Breast epithelium (tissue), 4 donors: Measurements from ENCODE around the gene DNM3. TPM values are rescaled to one million over a fixed set of nuclear protein-coding genes. Genes with fewer than 3 reads are reported as not detected.

Source experiments
- DNase-seq, 2 donors: peaks; one replicate each; pipeline ENCODE4 v3.0.0-alpha.2; 2019; ENCODE audit warnings: low spot score in 2 of 2
- H3K27ac ChIP-seq, 2 donors: fragments of 200-600 bp; sonication (generic) in 1 of 2; one replicate each; pipeline ENCODE4 v1.5.1; 2016 to 2019; ENCODE audit warnings: mild to moderate bottlenecking in 1 of 2
- H3K27me3 ChIP-seq, 2 donors: fragments of 200-600 bp; sonication (generic) in 1 of 2; one replicate each; pipeline versions ENCODE4 v1.5.1 to v1.6.0; 2017 to 2019; ENCODE audit warnings: control low read depth in 1 of 2, mild to moderate bottlenecking in 1 of 2
- H3K36me3 ChIP-seq: fragments of 200-600 bp; one replicate; pipeline ENCODE4 v1.5.1; 2019
- H3K4me1 ChIP-seq, 2 donors: fragments of 200-600 bp; sonication (generic); one replicate each; pipeline ENCODE4 v1.5.1; 2016 to 2019; ENCODE audit warnings: control low read depth in 1 of 2
- H3K4me3 ChIP-seq, 3 donors: fragments of 200-600 bp; sonication (generic); 1 replicate in 2 of 3; 2 replicates in 1 of 3; pipeline ENCODE4 v1.5.1; 2016 to 2019; ENCODE audit warnings: mild to moderate bottlenecking in 3 of 3, moderate library complexity in 2 of 3
- H3K9me3 ChIP-seq, 2 donors: fragments of 200-600 bp; sonication (generic) in 1 of 2; one replicate each; pipeline ENCODE4 v1.5.1; 2016 to 2019; ENCODE audit warnings: control low read depth in 1 of 2
- POLR2A ChIP-seq: fragments of 450-650 bp; IDR thresholded peaks from one replicate; pipeline ENCODE4 v1.6.1; 2016; ENCODE audit warnings: antibody characterized with exemption, mild to moderate bottlenecking, moderate library complexity
- POLR2AphosphoS5 ChIP-seq, 3 donors: sonication (generic); formaldehyde crosslinking; IDR thresholded peaks; one replicate each; pipeline ENCODE4 v1.6.1; 2017; ENCODE audit warnings: antibody characterized with exemption in 3 of 3
- intact Hi-C: fragments of 100-400 bp; cut with DNase I; formaldehyde crosslinking; loops from one replicate; pipeline ENCODE4 v1.15.1; 2023; ENCODE audit warnings: low total_unique reads
- total RNA-seq, 3 donors: library from RNA; depleted of rRNA; stranded (reverse); fragments of >200 nt; gene quantifications; one replicate each; pipeline ENCODE4 v1.1.0, GENCODE V29; 2016
- TF ChIP-seq, protein P1 (sequence below), 3 donors: fragments of 450-650 bp; IDR thresholded peaks; one replicate each; pipeline ENCODE4 v1.5.1; 2016 to 2017; ENCODE audit warnings: antibody characterized with exemption in 3 of 3, mild to moderate bottlenecking in 3 of 3, moderate library complexity in 3 of 3

Gene DNM3
- total RNA-seq, 3 donors from 2014 or later, result 5.1 to 7.5 (median 6.6) TPM

DNA sequence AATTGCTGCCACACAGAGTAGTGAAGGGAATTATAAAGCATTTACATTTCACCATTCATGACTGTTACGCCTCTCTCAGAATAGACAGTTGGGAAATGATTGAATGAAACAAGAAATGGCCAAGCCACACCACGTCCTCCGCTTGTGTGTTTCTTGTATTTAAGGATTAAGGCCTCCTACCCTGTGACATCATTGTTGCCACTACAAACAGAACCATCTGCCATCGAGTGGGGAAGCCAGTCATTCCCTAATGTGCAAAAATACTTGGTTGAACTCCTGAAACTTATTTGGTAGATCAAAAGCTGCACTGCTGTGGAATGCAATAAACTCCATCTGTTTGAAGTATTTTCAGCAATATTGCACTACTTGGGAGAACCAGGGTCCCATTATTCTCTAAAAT is 480.2 kb downstream of the DNM3 start:
- H3K9me3 ChIP-seq, result no peaks in the 10 kb centered on the region
- H3K36me3 ChIP-seq, result no peaks in the 10 kb centered on the region
- peaks cover 0 to 2% of the 10 kb centered on the region in 2 donors for H3K4me1 ChIP-seq
- intact Hi-C loops, result no loop called here
- TF ChIP-seq POLR2AphosphoS5 (IDR thresholded peaks at IDR 0.05) (no peak), POLR2A (no peak)
- TF ChIP-seq, protein P1, sequence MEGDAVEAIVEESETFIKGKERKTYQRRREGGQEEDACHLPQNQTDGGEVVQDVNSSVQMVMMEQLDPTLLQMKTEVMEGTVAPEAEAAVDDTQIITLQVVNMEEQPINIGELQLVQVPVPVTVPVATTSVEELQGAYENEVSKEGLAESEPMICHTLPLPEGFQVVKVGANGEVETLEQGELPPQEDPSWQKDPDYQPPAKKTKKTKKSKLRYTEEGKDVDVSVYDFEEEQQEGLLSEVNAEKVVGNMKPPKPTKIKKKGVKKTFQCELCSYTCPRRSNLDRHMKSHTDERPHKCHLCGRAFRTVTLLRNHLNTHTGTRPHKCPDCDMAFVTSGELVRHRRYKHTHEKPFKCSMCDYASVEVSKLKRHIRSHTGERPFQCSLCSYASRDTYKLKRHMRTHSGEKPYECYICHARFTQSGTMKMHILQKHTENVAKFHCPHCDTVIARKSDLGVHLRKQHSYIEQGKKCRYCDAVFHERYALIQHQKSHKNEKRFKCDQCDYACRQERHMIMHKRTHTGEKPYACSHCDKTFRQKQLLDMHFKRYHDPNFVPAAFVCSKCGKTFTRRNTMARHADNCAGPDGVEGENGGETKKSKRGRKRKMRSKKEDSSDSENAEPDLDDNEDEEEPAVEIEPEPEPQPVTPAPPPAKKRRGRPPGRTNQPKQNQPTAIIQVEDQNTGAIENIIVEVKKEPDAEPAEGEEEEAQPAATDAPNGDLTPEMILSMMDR (IDR thresholded peaks at IDR 0.05), result no peak
- no peak for DNase-seq
- no peak overlapping the region for H3K4me3 ChIP-seq
- peak overlapping the region; percentile 6 to 44 for H3K27ac ChIP-seq
- no peaks in the 10 kb centered on the region for H3K27me3 ChIP-seq

DNA sequence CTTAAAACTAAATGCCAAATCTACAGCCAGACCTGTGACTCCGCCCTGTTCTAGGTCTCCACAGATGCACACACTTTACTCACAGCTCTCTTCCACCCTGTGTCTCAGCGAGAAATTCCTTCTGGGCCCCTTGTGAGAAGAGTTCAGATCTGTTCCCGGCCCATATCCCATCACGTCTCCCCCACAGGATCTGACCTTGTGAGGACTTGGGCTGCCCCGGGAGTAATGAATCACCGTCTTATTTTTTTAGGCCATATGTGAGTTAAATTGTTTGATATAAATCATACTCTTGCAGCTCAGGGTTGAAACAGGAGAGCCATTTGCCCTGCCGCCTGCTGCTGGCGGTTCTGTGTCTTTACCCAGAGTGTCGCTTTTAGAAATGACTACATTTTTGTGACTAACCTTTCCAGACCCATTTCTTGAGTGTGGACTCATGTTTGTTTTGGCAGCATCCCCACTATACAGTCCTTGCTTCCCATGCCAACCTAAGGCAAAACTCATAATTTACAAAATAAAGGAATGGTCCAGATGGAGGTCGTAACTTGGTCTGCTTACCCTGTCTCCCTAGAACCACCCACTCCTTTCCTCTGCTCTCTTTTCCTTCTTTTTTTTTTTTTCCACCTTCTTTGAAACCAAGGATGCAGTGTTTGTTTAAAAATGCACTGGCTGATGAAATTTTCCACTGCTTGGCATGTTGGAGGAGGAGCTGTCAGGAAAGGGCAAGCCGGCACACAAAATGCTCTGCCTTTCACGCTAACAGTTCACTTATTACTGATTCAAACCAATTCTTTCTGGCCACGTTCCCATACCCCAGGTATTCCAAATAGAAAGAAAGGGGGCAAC is 481.1 kb downstream of the DNM3 start:
- no peak for TF ChIP-seq POLR2A
- TF ChIP-seq, protein P1 (IDR thresholded peaks at IDR 0.05), result no peak
- TF ChIP-seq POLR2AphosphoS5 (IDR thresholded peaks at IDR 0.05), result no peak
- H3K4me3 ChIP-seq, result peak overlapping the region; percentile 5 to 37 (median 21)
- intact Hi-C loops, result no loop called here
- peak in 1 of 2 donors; percentile 30 for DNase-seq
- H3K9me3 ChIP-seq, result no peaks in the 10 kb centered on the region
- H3K27ac ChIP-seq, result peak overlapping the region; percentile 71 to 82
- peaks cover 0 to 2% of the 10 kb centered on the region in 2 donors for H3K4me1 ChIP-seq
- no peaks in the 10 kb centered on the region for H3K36me3 ChIP-seq
- H3K27me3 ChIP-seq, result no peaks in the 10 kb centered on the region

DNA sequence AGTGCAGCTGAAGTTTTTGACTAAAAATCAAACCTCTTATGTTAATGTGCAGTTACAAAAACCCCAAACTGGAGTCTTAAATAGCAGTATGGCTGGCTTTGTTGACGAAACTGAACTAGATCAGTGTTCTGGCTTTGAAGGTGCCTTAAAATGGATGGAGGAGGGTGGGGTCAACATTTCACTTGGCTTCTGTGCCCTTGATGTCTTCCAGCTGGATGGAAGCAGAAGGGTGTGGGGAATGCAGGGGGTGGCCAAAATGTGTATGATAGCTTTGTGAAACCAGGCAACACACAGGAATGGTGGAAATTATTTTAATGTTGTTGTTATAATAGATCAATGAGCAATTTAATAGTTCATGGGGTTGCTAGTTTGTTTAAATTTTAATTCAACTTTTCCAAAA is 482.4 kb downstream of the DNM3 start:
- Histone ChIP-seq H3K4me1 (peaks cover 0 to 2% of the 10 kb centered on the region in 2 donors), H3K27ac (no peak overlapping the region), H3K9me3 (no peaks in the 10 kb centered on the region), H3K27me3 (no peaks in the 10 kb centered on the region), H3K36me3 (no peaks in the 10 kb centered on the region), H3K4me3 (no peak overlapping the region)
- DNase-seq, result no peak
- intact Hi-C loops, result no loop called here
- TF ChIP-seq, protein P1 (IDR thresholded peaks at IDR 0.05), result no peak
- TF ChIP-seq POLR2AphosphoS5 (IDR thresholded peaks at IDR 0.05) (no peak), POLR2A (no peak)

DNA sequence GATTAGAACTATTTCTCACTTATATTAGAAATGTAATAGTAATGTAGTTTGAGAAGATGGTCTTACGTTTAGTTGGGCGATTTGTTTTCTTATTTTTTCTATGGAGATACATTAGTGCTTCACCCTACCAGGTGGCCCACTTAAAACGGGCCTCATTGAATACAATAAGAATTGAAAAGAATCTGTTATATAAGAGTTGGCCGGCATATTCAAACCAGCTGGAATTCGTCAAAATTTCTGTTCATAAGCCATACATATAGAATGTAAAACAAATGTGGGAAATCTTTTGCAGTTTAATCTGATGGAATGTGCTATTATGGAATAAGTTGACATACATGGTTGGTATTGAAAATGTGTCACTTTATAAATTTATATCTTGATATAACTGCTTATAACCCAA is 482.8 kb downstream of the DNM3 start:
- TF ChIP-seq, protein P1 (IDR thresholded peaks at IDR 0.05), result no peak
- TF ChIP-seq POLR2AphosphoS5 (IDR thresholded peaks at IDR 0.05), result no peak
- TF ChIP-seq POLR2A, result no peak
- Histone ChIP-seq H3K4me1 (peaks cover 0 to 2% of the 10 kb centered on the region in 2 donors), H3K4me3 (no peak overlapping the region), H3K9me3 (no peaks in the 10 kb centered on the region), H3K36me3 (no peaks in the 10 kb centered on the region), H3K27ac (no peak overlapping the region), H3K27me3 (no peaks in the 10 kb centered on the region)
- intact Hi-C loops, result no loop called here
- no peak for DNase-seq

DNA sequence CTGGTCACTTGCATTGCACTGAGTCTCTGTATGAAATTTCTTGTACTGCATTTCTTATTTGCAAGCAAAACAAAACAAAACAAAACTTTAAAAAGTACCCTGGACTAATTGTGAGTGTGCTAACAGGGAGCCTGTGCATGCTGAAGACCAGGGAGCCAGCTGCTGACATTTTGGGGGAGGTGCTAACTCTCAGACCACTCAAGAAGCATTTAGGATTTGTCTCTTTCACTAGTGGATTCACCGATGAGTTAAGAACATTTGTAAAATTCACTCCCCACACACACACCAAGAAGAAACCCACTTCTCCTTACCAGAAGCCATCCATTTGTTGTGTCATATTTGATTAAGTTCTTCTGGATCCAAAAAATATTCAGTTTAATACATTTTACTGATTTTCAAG is 483.5 kb downstream of the DNM3 start:
- Histone ChIP-seq H3K36me3 (no peaks in the 10 kb centered on the region), H3K27ac (no peak overlapping the region), H3K9me3 (no peaks in the 10 kb centered on the region), H3K27me3 (no peaks in the 10 kb centered on the region), H3K4me1 (peaks cover 0 to 2% of the 10 kb centered on the region in 2 donors), H3K4me3 (no peak overlapping the region)
- intact Hi-C loops, result no loop called here
- DNase-seq, result no peak
- no peak for TF ChIP-seq POLR2AphosphoS5 (IDR thresholded peaks at IDR 0.05)
- TF ChIP-seq, protein P1 (IDR thresholded peaks at IDR 0.05), result no peak
- TF ChIP-seq POLR2A, result no peak
